GM18517 (cell line): ENCODE data around the gene ZBTB34.

Experiments used
- ATAC-seq: cut with Tn5 transposase; IDR thresholded peaks from one replicate; pipeline ENCODE4 v1.9.1; 2021; ENCODE audit warnings: mild to moderate bottlenecking, moderate library complexity; ENCODE audit not compliant: unreplicated experiment

The ZBTB34 gene

DNA sequence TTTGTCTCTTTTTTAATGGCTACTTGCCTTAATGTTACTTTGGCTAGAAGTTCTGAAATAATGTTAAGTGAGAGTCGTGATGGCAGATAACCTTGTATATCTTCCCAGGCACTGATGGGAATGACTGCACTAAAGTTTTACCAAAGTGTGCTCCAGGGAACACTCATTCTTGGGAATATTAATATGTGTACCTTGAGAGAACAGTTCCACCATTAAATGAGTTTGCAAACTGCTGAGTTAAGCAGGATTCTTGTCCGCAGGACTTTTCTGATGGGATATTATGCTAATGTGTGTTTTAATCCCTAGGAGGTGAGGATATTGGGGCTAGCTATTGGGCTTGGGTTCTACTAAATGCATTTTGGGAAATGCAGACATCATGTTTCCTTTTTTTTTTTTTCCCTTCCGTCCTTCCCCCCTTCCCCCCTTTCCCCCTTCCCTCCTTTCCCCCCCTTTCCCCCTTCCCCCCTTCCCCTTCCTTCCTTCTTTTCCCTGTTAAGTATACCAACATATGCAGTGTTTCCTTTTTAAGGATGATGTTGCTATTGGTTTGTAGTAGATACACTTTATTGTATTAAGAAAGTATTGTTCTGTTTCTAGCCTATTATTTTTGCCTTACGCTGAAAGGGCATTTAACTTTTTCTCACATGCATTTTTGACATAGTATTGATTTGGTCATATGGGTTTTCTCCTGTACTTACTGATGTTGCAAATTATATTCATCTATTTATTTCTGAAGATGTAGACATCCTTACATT, 15.5 kb downstream of the ZBTB34 start:
- no peak for ATAC-seq

DNA sequence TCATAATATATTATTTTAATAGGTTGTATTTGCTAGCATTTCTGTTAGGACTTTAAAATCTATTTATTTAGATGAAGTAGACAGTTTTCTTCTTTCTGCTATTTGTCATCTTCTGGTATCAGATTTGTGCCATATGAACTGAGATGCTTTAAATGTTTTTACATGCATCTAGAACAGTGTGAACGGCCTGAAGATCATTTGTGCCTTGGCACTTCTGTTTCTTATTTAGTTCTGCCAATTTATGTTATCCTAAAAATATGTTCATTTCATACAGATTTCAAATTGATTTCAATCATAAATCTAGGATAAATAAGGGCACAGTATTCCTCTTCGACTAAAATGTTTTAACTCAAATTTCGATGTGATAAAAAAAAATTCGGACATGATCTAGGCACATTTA, 16.1 kb downstream of the ZBTB34 start:
- no peak for ATAC-seq

DNA sequence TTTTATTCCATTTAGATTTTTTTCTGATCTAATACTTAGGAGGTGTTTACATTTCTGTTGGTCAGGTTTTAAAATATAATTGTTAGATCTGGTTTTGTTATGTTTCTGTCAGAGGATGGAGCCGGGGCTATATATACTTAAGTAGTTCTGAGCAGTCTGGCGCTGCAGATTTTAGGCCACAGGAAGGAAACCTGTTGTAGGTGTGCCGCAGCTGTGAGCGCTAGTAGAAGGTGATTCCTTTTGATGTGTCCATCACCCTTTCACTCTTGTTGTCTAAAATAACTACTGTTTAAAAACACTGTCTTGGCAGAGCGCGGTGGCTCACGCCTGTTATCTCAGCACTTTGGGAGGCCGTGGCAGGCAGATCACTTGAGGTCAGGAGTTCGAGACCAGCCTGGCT, 17.0 kb downstream of the ZBTB34 start:
- no peak for ATAC-seq

DNA sequence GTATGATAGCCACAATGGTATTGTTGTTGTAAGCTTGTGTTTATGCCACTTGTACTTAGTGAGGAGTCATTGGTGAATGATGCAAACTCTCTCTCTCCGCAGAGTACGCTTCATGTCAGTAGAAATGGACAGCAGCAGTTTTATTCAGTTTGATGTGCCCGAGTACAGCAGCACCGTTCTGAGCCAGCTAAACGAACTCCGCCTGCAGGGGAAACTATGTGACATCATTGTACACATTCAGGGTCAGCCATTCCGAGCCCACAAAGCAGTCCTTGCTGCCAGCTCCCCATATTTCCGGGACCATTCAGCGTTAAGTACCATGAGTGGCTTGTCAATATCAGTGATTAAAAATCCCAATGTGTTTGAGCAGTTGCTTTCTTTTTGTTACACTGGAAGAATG, 18.8 kb downstream of the ZBTB34 start:
- ATAC-seq: no peak

DNA sequence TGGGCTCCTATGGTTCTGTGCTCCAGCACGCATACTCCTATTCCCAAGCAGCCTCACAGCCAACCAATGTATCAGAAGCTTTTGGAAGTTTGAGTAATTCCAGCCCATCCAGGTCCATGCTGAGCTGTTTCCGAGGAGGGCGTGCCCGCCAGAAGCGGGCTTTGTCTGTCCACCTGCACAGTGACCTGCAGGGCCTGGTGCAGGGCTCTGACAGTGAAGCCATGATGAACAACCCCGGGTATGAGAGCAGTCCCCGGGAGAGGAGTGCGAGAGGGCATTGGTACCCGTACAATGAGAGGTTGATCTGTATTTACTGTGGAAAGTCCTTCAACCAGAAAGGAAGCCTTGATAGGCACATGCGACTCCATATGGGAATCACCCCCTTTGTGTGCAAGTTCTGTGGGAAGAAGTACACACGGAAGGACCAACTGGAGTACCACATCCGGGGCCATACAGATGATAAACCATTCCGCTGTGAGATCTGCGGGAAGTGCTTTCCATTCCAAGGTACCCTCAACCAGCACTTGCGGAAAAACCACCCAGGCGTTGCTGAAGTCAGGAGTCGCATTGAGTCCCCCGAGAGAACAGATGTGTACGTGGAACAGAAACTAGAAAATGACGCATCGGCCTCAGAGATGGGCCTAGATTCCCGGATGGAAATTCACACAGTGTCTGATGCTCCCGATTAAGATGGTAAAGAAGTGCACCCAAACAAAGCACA, 19.9 kb downstream of the ZBTB34 start:
- ATAC-seq: no peak

DNA sequence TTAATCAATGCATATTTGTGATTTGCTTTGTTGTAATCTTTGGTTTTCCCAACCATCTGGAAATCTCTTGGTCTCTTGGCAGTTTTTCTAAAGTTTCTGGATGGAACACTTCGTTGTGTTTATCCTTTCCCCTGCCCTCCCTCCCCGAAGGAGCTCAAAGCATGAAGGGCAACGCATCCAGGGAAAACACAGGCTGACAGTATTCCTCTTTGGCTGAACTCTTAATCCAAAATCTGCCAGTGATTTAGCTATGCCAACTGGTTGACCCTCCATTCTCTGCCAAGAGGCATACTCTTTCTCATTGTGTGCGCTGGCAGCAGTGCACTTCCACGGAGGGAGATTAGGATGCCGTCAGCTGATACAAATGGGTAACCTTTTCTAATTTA, 20.5 kb downstream of the ZBTB34 start:
- no peak for ATAC-seq

DNA sequence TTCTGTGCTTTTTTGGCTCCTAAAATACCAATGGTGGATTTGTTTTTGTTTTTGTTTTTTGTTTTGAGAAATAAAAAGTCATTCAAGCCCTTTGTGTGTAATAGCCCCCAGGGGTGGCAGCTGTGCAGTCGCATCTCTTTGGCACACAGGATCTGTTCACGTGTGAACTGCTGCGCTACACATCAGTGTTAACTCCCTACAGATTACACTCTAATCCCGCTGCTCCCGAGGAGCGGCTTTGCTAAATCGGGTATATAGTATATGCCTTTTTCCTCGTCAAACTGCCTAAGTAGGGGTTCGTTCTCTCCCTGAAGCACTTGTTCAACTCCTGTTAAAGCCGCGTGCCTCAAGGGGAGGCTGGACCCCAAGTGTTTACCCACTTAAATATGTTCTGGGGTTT, 22.3 kb downstream of the ZBTB34 start:
- ATAC-seq: no peak

DNA sequence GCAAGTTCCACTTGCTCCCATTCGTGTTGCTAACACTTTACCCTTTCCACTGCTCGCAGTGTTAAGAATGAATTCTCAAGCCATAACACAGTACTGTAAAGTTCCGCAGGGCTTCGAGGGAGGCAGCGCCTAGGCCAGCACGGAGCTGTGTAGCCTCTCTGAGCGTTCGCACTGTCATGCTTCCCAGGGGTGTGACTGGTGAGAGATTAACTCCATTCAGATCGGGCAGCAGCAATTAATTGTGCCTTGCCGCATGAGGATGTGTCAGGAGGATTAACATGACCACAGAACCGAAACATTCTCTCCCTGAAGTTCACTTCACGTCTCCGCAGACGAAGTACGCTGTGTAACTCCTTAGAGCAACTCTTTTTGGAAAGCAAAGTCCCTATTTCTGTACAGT, 23.2 kb downstream of the ZBTB34 start:
- ATAC-seq: no peak

DNA sequence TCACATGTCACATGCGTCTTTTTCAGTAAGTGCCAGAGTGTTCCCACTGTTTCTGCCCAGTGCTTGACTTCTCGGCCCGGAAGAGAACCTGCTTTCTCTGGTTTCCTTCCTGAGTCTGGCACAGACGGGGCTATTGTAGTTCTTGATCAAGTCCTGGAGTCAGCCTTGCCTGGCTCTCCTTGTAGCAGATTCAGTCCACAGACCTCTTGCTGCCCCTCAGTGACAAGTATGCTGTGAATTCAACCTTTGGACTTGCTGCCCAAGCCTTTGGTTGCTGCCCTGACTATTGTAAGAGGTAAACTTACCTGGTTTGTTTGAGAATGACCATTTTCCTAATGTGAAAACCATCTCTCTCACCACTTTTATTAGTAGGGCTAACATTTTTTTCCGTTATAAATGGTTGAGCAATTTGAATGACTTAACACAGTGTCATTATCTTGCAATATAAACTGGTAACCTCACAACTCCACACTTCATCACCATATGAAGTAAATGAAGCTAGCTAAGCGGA, 24.7 kb downstream of the ZBTB34 start:
- no peak for ATAC-seq

DNA sequence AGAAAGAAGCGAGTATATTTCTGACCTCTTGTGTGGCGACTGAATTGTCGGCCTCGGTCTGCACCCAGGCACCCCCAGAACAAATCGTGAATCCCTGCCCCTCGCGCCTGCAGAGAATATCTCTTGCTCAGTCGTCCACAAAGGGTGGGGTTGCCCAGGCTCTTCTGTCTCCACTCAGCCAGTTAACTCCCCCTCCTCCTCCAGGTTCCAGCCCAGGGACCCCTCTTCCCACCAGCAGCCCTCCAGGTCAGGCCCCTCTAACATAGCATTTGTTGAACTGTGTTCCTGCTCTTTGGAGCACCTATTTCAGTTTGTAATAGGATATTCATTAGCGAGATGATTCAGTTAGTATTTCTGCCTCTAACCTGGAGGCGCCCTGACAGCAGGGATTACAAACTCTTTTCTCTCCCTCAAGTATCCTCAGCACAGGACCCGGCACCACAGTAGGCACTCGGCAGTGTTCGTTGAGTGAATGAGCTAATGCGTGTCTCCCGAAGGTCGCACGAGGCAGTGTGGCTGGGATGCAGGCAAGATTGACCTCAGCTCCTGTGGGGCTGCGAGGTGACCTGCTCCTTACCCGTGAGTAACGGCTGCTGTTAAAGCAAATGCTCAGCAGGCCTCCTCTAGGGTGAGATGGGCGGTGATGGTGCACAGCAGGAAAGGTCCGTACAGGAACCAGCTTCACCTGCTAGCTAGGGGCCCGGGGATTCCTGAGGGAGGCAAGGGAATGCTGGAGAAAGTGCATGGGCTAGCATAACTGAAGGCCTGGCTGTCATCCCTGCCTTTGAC, 25.8 kb downstream of the ZBTB34 start:
- no peak for ATAC-seq

DNA sequence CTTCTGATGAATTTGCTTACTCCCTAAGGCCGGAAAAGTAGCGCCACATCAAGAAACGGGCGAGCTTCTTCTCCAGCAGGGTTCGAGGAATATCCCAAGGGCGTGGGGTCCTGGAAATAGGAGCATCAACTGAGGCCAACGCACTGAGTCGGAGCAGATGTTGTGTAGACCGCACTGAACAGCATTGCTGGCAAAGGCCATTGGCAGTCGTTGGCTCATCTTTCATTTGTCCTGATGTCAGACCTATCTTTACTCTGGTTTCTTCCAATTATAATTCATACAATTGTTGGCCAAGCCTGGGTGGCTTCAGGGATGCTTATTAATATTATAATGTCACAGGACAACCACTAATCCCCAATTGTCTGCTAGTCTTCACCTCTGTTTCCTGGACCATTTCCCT, 26.5 kb downstream of the ZBTB34 start:
- no peak for ATAC-seq

DNA sequence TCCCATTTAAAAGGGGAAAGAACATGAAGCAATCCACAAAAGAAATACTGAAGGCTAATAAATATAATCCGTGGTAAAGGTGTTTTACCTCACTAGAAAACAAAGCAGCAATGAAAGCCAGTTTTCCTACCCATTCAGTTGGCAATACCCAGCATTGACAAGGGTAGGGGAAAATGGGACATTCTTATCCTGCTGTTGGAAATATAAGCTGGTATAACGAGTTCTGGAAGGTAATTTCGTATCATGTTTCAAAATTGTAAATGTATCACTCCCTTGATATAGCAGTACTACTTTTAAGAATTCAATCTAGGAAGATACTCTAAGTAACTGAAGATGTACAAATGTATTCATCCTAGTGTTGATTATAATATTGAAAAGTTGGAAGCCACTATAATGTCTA, 31.2 kb downstream of the ZBTB34 start:
- no peak for ATAC-seq

DNA sequence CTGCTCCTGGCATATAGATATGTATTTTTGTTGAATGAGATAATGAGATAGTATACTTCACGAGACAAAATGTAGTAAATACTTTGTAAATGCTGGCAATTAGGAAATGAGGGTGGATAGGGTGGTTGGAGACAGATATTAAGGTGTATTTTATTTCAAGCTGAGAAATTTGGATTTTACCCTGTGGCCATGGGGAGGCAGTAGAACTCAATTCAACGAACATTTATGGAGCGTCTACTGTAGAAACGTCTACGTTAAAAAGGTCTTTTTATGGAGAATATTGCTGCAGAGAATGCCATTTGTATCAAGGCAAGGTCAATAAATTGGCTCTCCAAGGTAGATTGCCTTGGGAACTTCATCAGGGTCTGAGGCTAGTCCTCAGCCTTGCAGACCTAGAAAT, 32.6 kb downstream of the ZBTB34 start:
- ATAC-seq: no peak

DNA sequence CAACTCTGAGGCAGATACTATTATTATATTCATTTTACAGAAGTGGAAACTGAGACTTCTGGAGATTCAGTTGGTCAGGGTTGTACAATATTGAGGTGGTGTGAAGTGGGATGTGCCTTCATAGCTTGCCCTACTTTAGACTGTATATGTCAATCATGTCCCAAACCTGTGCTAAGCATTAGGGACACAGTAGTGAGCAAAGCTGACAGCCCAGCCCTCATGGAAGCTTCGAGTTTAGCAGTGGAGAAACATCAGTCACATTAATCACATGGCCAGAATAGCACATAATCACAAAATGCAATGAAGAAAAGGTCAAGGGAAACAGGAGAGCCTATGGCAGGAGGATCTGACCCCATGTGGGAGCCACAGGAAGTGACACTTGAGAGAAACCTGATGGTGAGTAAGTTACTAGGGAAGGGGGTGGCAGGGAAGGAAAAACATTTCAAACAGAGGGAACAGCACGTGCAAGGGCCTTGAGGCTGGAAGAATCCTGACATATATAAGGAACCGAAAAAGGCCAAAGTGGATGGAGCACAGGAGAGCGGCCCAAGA, 33.7 kb downstream of the ZBTB34 start:
- ATAC-seq: no peak

DNA sequence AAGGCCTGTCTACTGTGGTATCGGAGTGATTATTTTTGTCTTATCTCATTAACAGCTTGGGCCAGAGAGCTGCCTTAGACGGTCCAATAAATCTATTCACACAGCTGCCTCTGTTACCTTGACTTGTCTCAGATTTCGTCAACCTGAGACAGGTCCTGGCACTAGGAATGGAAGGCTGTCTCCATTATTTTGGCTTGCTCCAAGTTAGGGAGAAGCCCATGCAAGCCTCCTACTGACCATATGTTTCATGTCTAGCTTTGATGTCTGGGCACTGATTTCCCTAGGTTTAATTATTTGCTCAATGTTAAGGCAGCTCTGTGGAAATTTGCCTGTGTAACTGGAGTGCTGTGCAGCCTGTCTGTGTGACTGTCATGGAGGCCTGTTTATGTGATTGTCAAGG, 41.8 kb downstream of the ZBTB34 start:
- no peak for ATAC-seq

DNA sequence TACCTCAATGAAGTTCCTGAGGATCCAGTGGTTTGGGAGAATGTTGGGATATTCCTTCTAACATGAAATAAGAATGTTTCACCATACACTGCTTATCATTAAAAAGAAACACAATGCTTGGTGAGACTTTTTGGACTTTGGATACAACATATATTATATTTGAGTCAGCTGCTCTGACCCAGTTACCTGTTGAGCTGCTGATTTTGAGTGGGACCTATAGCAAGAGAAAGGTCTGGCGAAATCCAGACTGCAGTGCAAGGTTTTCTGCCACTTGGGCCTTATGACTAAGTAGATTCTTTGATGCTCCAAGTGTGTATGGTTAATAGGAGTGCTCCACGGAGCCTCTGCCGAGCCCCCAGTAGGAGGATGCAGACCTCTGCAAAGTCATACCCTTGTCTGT, 44.1 kb downstream of the ZBTB34 start:
- ATAC-seq: no peak

DNA sequence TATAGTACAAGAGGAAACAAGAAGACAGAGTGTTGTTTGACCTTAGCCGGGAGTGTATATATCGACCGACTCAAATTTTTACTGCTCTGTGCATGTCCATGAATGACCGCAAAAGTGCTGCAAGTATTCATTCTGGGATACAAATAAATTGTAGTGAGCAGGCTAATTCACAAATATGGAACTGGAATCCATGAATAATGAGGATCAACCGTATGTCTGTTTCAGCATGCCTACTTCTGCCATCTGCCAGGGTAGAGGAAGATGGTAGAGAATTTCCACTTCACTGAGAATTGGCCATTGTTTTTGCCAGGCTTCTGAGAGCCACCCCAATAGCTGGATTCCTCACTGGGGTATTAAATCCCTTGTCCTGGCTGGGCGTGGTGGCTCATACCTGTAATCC, 45.7 kb downstream of the ZBTB34 start:
- no peak for ATAC-seq

DNA sequence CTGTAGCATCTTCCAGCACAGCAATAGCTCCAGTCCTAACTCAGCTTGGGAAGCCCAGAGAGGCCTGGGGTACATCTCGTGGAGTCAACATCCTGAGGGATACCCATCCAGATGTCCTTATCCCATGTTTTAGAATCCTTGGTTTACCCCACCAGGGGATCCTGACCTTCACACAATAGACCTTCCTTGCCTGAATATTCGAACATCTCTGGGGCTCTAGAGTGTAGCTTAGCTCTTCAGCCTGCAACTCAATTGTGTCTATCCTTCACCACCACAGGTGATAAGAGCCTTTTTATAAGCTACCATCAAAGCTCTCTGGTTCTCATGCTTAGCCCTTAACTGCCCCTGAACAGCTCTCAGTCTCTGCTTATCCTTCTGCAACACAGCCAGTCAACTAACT, 46.6 kb downstream of the ZBTB34 start:
- no peak for ATAC-seq

DNA sequence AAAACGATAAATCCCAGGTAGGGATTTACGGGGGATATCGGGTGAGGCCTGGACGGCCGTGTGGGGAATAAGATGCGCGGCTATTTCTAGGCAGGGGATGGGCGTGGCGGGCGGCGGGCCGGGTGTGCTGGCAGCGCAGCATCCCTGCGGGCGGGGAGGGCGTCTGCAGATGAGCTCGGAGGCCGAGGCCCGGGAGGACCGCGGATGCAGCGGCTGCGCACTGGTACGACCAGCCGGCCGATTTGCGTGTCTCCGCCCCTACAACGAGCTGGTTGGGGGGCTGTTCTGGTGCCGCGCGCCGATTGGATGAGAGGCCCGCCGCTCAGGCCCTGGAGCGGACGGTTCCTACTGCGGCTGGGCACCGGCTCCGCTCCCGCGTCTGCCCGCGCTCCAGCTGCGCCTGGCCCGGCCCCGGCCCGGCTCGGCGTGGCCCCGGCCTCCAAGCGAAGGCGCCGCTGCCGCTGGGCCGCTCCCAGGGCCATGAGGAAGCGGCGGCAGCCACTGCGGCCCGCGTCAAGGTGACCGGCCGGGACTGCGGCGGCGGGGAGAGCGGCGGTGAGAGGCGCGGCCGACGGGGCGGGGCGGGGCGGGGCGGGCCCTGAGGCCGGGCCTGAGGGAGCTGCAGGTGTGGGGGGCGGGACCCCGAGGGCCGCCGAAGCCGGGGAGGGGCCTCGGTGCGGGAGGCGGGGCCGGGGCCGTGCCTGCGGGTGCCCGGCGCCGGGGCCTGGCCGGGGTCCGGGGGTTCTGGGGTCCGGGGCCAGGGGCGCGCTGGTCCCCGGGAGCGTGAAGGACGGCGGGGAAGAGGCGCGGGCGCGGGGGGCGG, 54.2 kb downstream of the ZBTB34 start, which contains the start of gene RALGPS1:
Gene RALGPS1, plus strand, starts transcription at position 325 of the 823 bp plus-strand sequence. CDS start 47,508 bp downstream, outside the sequence.
- ATAC-seq: peak; percentile 95

DNA sequence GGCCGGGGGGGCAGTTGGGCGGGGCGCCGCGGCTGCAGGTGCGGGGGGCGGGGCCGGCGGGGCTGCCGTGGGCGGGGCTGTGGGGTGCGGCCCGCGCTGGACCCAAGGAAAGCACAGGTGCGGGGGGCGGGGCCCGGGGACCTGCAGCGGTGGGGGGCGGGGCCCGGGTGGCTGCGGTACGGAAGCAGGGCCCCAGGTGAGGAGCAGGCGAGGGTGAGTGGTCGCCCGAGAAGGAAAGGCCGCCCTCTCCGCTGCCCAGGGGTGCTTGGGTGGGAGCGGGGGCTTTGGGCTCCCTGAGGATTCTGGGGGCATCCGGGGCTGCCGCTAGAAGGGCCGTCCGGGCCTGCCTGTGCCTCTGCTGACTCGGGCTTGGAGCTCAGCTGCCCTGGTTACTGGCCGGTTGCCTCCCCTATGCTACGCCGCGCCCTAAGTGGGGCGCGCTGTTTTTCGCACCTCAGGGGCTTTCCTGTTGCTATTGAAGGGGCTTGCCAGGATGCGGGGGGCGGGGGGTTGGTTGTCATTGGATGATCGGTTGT, 54.9 kb downstream of the ZBTB34 start:
- ATAC-seq: no peak
